Calu3 (cell line): Measurements from ENCODE around the gene TRPC3. TPM values are rescaled to one million over a fixed set of nuclear protein-coding genes. Genes with fewer than 3 reads are reported as not detected.

Experiments
- BruUV-seq: library from RNA; stranded (reverse); fragments of 400-500 nt; replicated peaks from 2 replicates; lab custom pipeline; 2021; lab: Mats Ljungman, UMichigan
- CTCF ChIA-PET: fragments of 300-600 bp; sonication (Branson Sonifier 250); formaldehyde crosslinking; loops from one replicate; lab custom pipeline; 2022; ENCODE audit warnings: antibody characterized with exemption; lab: Charles Lee
- DNase-seq: peaks from one replicate; pipeline ENCODE4 v3.0.0; 2022
- H3K27ac Mint-ChIP-seq: one replicate; pipeline ENCODE4 v1.8.0; 2022; ENCODE audit warnings: mixed read lengths; ENCODE audit not compliant: unreplicated experiment
- H3K27me3 Mint-ChIP-seq: one replicate; pipeline ENCODE4 v1.8.0; 2022; ENCODE audit warnings: mixed read lengths; ENCODE audit not compliant: unreplicated experiment
- H3K36me3 Mint-ChIP-seq: one replicate; pipeline ENCODE4 v1.8.0; 2022; ENCODE audit warnings: mild to moderate bottlenecking, moderate library complexity, mixed read lengths; ENCODE audit not compliant: insufficient read depth, unreplicated experiment
- H3K4me1 Mint-ChIP-seq: one replicate; pipeline ENCODE4 v1.8.0; 2022; ENCODE audit warnings: mild to moderate bottlenecking, low read depth, mixed read lengths; ENCODE audit not compliant: unreplicated experiment
- H3K4me3 Mint-ChIP-seq: one replicate; pipeline ENCODE4 v1.8.0; 2022; ENCODE audit warnings: mild to moderate bottlenecking, low read depth, moderate library complexity, mixed read lengths; ENCODE audit not compliant: unreplicated experiment
- H3K9me3 Mint-ChIP-seq: one replicate; pipeline ENCODE4 v1.8.0; 2022; ENCODE audit warnings: low read depth, mixed read lengths; ENCODE audit not compliant: unreplicated experiment
- CTCF ChIP-seq: fragments of 200-600 bp; IDR thresholded peaks from one replicate; pipeline ENCODE4 v1.8.0; 2022; ENCODE audit warnings: antibody characterized with exemption; ENCODE audit not compliant: unreplicated experiment
- intact Hi-C: fragments of 100-400 bp; cut with micrococcal nuclease; formaldehyde crosslinking; loops from one replicate; pipeline ENCODE4 v1.10.0; 2022; ENCODE audit not compliant: unreplicated experiment
- total RNA-seq: library from RNA; stranded (reverse); gene quantifications from 2 replicates; pipeline ENCODE4 v1.2.3, GENCODE V29; 2022

The TRPC3 gene
- total RNA-seq, 1 experiment from 2014 or later: not detected

GRCh38 chr4:121829511-121829910 is 122.3 kb downstream of the TRPC3 start:
- intact Hi-C loops: no loop called here

More at GRCh38 chr4:121829511-121829910, 122.3 kb downstream of the TRPC3 start:
- H3K27me3 Mint-ChIP-seq: no peaks in the 10 kb centered on the region
- no peaks in the 10 kb centered on the region for H3K4me1 Mint-ChIP-seq
- H3K27ac Mint-ChIP-seq: no peak overlapping the region
- DNase-seq: no peak
- CTCF ChIA-PET: interaction anchor here (0.6 kb wide), 1 partner anchor 1377 kb away, joined by 4 read pairs; no protein-coding TSS in a partner anchor
- no TSS peak for BruUV-seq
- no peaks in the 10 kb centered on the region for H3K9me3 Mint-ChIP-seq
- H3K36me3 Mint-ChIP-seq: no peaks in the 10 kb centered on the region
- TF ChIP-seq CTCF: no peak
- H3K4me3 Mint-ChIP-seq: no peak overlapping the region

Other genes starting within 250 kb of the TRPC3 start
- not detected in 2 replicates for gene SMIM43, start 186.9 kb downstream of the TRPC3 start, total RNA-seq
- gene EXOSC9, start 150.7 kb downstream of the TRPC3 start, total RNA-seq: 18.8 and 22.3 TPM in 2 replicates
- gene CCNA2, start 128.2 kb downstream of the TRPC3 start, total RNA-seq: 26.9 and 32.6 TPM in 2 replicates
- 11.7 and 12.4 TPM in 2 replicates for gene BBS7, start 81.6 kb downstream of the TRPC3 start, total RNA-seq
- 27.3 and 27.4 TPM in 2 replicates for gene BLTP1, start 200.3 kb upstream of the TRPC3 start, total RNA-seq